Measurements from ENCODE around the gene DHX29.

- no peak for TF ChIP-seq GATA3 (IDR thresholded peaks at IDR 0.05; ENCODE audit: low read depth, low read length)
- no peak for TF ChIP-seq GATA2 (IDR thresholded peaks at IDR 0.05; ENCODE audit: low read depth, low read length)
Observed at GRCh38 chr5:55222092-55222984, 85.2 kb downstream of the DHX29 start.

All from SH-SY5Y (cell line).